NCI-H128 (cell line): Measurements from ENCODE around the gene HTT.

Experiments used
- DNase-seq: peaks from one replicate; lab custom pipeline; 2025; ENCODE audit not compliant: unreplicated experiment; lab: John Stamatoyannopoulos, UW

The HTT gene

GRCh38 chr4:3215256-3215655 lies 140.8 kb downstream of the HTT start:
- DNase-seq: no peak

GRCh38 chr4:3215733-3216132 lies 141.3 kb downstream of the HTT start:
- DNase-seq: no peak

- no peak for DNase-seq
Observed at GRCh38 chr4:3217266-3217665, 142.8 kb downstream of the HTT start.

- no peak for DNase-seq
Observed at GRCh38 chr4:3217771-3218170, 143.3 kb downstream of the HTT start.

- DNase-seq: no peak
Observed at GRCh38 chr4:3218824-3219760, 144.6 kb downstream of the HTT start.

- no peak for DNase-seq
Observed at GRCh38 chr4:3219761-3220475, 145.4 kb downstream of the HTT start.

- no peak for DNase-seq
Observed at GRCh38 chr4:3220476-3221183, 146.1 kb downstream of the HTT start.

GRCh38 chr4:3221184-3221494 lies 146.7 kb downstream of the HTT start:
- no peak for DNase-seq

- no peak for DNase-seq
Observed at GRCh38 chr4:3221996-3222395, 147.5 kb downstream of the HTT start.

- no peak for DNase-seq
Observed at GRCh38 chr4:3223346-3223745, 148.9 kb downstream of the HTT start.

GRCh38 chr4:3223956-3224748 lies 149.7 kb downstream of the HTT start:
- no peak for DNase-seq

- no peak for DNase-seq
Observed at GRCh38 chr4:3225071-3225850, 150.8 kb downstream of the HTT start.

GRCh38 chr4:3225936-3226335 lies 151.5 kb downstream of the HTT start:
- DNase-seq: no peak

GRCh38 chr4:3226467-3226866 lies 152.0 kb downstream of the HTT start:
- no peak for DNase-seq

GRCh38 chr4:3226944-3227343 lies 152.5 kb downstream of the HTT start:
- DNase-seq: no peak

GRCh38 chr4:3227878-3228675 lies 153.6 kb downstream of the HTT start:
- no peak for DNase-seq

GRCh38 chr4:3228881-3229280 lies 154.4 kb downstream of the HTT start:
- DNase-seq: no peak

GRCh38 chr4:3229328-3229727 lies 154.8 kb downstream of the HTT start:
- no peak for DNase-seq

- DNase-seq: no peak
Observed at GRCh38 chr4:3229964-3230363, 155.5 kb downstream of the HTT start.
